Esophagus muscularis mucosa (tissue), 4 donors: ENCODE results near the gene CEP104. TPM values are rescaled to one million over a fixed set of nuclear protein-coding genes. Genes with fewer than 3 reads are reported as not detected.

ENCODE experiments used
- DNase-seq: peaks from one replicate; pipeline ENCODE4 v3.0.0-alpha.2; 2017; ENCODE audit errors: extremely low spot score
- H3K27ac ChIP-seq, 4 donors: fragments of 200-600 bp; sonication (generic); replicated peaks in 1 of 4; 1 replicate in 3 of 4; 2 replicates in 1 of 4; pipeline ENCODE4 v1.5.1; 2016 to 2019; ENCODE audit warnings: mild to moderate bottlenecking in 1 of 4
- H3K27me3 ChIP-seq, 4 donors: fragments of 200-600 bp; sonication (generic); one replicate each; pipeline versions ENCODE4 v1.5.1 to v1.6.0; 2016 to 2019
- H3K36me3 ChIP-seq, 4 donors: fragments of 200-600 bp; sonication (generic); one replicate each; pipeline ENCODE4 v1.5.1; 2016 to 2019
- H3K4me1 ChIP-seq, 4 donors: fragments of 200-600 bp; sonication (generic); one replicate each; pipeline ENCODE4 v1.5.1; 2016 to 2019
- H3K4me3 ChIP-seq, 4 donors: fragments of 200-600 bp; sonication (generic); 1 replicate in 2 of 4; 2 replicates in 2 of 4; pipeline ENCODE4 v1.5.1; 2016 to 2019; ENCODE audit warnings: mild to moderate bottlenecking in 4 of 4, moderate library complexity in 1 of 4
- H3K9me3 ChIP-seq, 4 donors: fragments of 200-600 bp; sonication (generic); 1 replicate in 3 of 4; 2 replicates in 1 of 4; pipeline ENCODE4 v1.5.1; 2016 to 2019
- CTCF ChIP-seq, 3 experiments: fragments of 200-600 bp in 2 of 3; fragments of 450-650 bp in 1 of 3; sonication (generic) in 2 of 3; IDR thresholded peaks; one replicate each; pipeline ENCODE4 v1.5.1; 2017 to 2019; ENCODE audit warnings: antibody characterized with exemption in 3 of 3, mild to moderate bottlenecking in 2 of 3, moderate library complexity in 1 of 3
- EP300 ChIP-seq: sonication (generic); formaldehyde crosslinking; IDR thresholded peaks from one replicate; pipeline ENCODE4 v1.6.1; 2017; ENCODE audit warnings: antibody characterized with exemption
- POLR2A ChIP-seq: fragments of 450-650 bp; IDR thresholded peaks from one replicate; pipeline ENCODE4 v1.6.1; 2017; ENCODE audit warnings: antibody characterized with exemption, moderate library complexity, mild to moderate bottlenecking, low read depth
- POLR2AphosphoS5 ChIP-seq, 2 donors: sonication (generic); formaldehyde crosslinking; IDR thresholded peaks; one replicate each; pipeline ENCODE4 v1.6.1; 2017; ENCODE audit warnings: antibody characterized with exemption in 2 of 2
- WGBS: methylation state at CpG from one replicate; pipeline ENCODE4 v1.1.5; 2018; 5-methylcytosine and 5-hydroxymethylcytosine counted together
- intact Hi-C: fragments of 100-400 bp; cut with DNase I; formaldehyde crosslinking; loops from one replicate; pipeline ENCODE4 v1.15.1; 2023
- total RNA-seq, 4 donors: library from RNA; depleted of rRNA; stranded (reverse); fragments of >200 nt; gene quantifications; one replicate each; pipeline versions ENCODE4 v1.1.0 to v1.2.1, GENCODE V29; 2016

CEP104 gene
- total RNA-seq, 4 donors from 2014 or later, result 42.7 to 84.2 (median 69.8) TPM

- intact Hi-C loops, result no loop called here
- TF ChIP-seq POLR2A, result no peak
- TF ChIP-seq EP300, result no peak
- no peak for TF ChIP-seq POLR2AphosphoS5 (IDR thresholded peaks at IDR 0.05)
- TF ChIP-seq CTCF (IDR thresholded peaks at IDR 0.05), result no peak
- Histone ChIP-seq H3K4me3 (no peak overlapping the region), H3K9me3 (no peaks in the 10 kb centered on the region), H3K36me3 (peaks cover 17 to 31% (median 29%) of the 10 kb centered on the region in 4 donors), H3K27me3 (no peaks in the 10 kb centered on the region), H3K4me1 (peaks cover 36 to 55% (median 51%) of the 10 kb centered on the region in 4 donors), H3K27ac (no peak overlapping the region)
- 55% methylated on average over 4 of the region's 27 CpGs for WGBS
- no peak for DNase-seq
Measured at GRCh38 chr1:3775490-3776230, 81.4 kb downstream of the CEP104 start.

GRCh38 chr1:3774946-3775489 lies 82.0 kb downstream of the CEP104 start:
- no peak for DNase-seq
- Histone ChIP-seq H3K4me1 (peaks cover 36 to 58% (median 53%) of the 10 kb centered on the region in 4 donors), H3K27me3 (no peaks in the 10 kb centered on the region), H3K27ac (peak overlapping the region in 1 of 4 donors; percentile 14), H3K36me3 (peaks cover 12 to 25% (median 23%) of the 10 kb centered on the region in 4 donors), H3K9me3 (no peaks in the 10 kb centered on the region), H3K4me3 (no peak overlapping the region)
- TF ChIP-seq POLR2A, result no peak
- no peak for TF ChIP-seq POLR2AphosphoS5 (IDR thresholded peaks at IDR 0.05)
- no peak for TF ChIP-seq CTCF (IDR thresholded peaks at IDR 0.05)
- whole genome bisulfite sequencing, result 63% methylated on average over 9 of the region's 17 CpGs
- intact Hi-C loops, result no loop called here

GRCh38 chr1:3774276-3774945 lies 82.6 kb downstream of the CEP104 start:
- Histone ChIP-seq H3K4me1 (peaks cover 36 to 58% (median 53%) of the 10 kb centered on the region in 4 donors), H3K9me3 (no peaks in the 10 kb centered on the region), H3K36me3 (peaks cover 6 to 19% (median 17%) of the 10 kb centered on the region in 4 donors), H3K27me3 (no peaks in the 10 kb centered on the region), H3K27ac (peak overlapping the region in 2 of 4 donors; percentile 79 to 89), H3K4me3 (no peak overlapping the region)
- intact Hi-C loops, result no loop called here
- no peak for DNase-seq
- no peak for TF ChIP-seq POLR2A
- no peak for TF ChIP-seq EP300
- TF ChIP-seq POLR2AphosphoS5 (IDR thresholded peaks at IDR 0.05), result no peak
- TF ChIP-seq CTCF (IDR thresholded peaks at IDR 0.05), result no peak
- 81% methylated on average over 11 of the region's 19 CpGs for WGBS

GRCh38 chr1:3773572-3774275 lies 83.3 kb downstream of the CEP104 start:
- Histone ChIP-seq H3K36me3 (peaks cover 0 to 13% (median 10%) of the 10 kb centered on the region in 4 donors), H3K4me1 (peaks cover 36 to 58% (median 53%) of the 10 kb centered on the region in 4 donors), H3K4me3 (peak overlapping the region in 3 of 4 donors; percentile 76 to 89 (median 77)), H3K9me3 (no peaks in the 10 kb centered on the region), H3K27me3 (no peaks in the 10 kb centered on the region), H3K27ac (peak overlapping the region; percentile 77 to 91 (median 84))
- TF ChIP-seq POLR2AphosphoS5 (IDR thresholded peaks at IDR 0.05) (no peak), EP300 (no peak), CTCF (IDR thresholded peaks at IDR 0.05) (no peak), POLR2A (no peak)
- DNase-seq, result no peak
- intact Hi-C loops, result no loop called here
- 75% methylated on average over 9 of the region's 16 CpGs for WGBS
